Measurements from ENCODE around the gene PRDM16.

PRDM16 gene

DNA sequence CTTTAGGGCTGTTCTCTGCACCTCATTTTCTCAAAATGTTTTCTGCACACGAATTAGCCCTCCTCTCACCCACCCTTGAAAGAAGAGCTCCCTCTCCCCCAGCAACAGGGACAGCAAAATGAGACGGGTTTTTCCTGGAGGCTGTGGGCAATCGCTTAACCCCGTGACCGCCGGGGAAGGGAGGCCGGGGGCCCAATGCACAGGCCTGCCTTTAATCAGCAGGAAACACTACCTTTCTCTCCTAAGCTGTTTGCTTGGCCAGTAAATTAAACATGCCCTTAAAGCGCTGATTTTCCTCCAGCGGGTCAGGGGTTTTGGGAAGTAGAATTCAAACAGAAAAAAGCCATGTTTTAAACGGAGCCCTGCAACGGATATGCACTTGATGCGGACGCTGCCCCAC lies 114.4 kb downstream of the PRDM16 start:
- DNase-seq (ENCODE audit: low read depth), result no peak

DNA sequence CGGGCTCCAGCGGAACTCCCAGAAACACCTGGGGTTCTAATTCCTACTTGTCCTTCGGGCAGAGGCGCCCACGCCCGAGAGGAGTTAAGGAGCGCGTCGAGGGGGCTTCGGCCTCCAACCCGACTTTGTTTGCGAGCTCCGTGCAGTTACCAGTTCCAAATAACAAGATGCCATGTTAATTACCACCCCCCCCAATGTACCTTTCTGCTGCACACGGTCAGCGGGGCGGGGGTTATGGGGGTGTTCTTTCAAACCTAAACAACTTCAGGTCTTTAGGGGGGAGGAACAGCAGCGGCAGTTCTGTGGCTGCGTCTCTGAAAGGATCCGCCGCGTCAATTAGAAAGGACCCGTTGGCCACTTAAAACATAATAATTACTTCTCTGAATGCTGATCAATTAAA lies 114.8 kb downstream of the PRDM16 start:
- DNase-seq (ENCODE audit: low read depth), result no peak

DNA sequence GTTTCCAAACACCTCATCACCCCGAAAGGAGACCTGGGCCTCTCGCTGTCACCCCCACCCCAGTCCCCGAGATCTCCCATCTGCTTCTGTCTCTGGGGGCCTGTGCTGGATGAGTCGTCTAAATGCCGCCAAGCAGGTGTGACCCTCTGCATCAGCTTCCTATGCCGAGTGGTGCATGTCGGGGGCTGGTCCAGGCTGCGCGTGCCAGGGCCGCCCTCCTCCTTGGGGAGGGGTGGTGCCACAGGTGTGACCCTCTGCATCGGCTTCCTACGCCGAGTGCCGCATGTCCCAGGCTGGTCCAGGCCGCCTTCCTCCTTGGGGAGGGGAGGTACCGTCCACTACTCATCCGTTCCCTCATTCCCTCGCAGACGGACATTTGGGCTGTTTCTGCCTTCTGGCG lies 115.7 kb downstream of the PRDM16 start:
- no peak for DNase-seq (ENCODE audit: low read depth)

DNA sequence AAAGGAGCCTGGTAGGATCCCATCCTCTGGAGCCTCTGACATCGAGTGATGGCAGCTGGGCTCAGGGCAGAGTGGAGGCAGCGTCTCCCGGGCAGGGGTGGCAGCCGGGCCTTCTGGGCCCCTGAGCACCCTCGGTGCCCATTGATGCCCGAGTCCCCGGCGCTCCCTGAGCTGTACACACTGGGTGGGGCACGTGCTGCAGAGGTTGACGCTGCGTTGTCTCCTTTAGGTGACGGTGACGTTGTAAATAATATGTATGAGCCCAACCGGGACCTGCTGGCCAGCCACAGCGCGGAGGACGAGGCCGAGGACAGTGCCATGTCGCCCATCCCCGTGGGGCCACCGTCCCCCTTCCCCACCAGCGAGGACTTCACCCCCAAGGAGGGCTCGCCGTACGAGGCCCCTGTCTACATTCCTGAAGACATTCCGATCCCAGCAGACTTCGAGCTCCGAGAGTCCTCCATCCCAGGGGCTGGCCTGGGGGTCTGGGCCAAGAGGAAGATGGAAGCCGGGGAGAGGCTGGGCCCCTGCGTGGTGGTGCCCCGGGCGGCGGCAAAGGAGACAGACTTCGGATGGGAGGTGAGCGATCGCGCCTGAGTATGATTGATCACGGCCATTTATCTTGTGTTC lies 117.0 kb downstream of the PRDM16 start:
- DNase-seq (ENCODE audit: low read depth), result no peak

DNA sequence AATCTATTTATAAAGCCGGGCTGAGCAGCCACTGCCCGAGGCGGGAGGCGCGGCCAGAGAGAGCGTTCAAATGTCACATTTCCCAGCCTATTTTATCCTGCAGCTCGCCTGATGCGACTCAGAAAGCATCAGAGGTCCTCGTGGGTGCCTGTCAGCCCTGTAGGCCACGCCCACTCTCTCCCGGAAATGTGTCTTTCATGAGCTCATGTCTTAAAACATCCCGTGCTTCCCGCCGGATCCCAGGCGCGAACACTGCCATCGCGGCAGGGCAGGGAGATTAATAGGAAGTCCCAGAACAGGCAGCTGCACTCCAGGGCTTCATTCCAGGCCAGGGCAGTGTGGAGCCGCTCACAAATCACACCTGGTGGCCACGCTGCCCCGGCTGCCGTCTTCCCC lies 117.5 kb downstream of the PRDM16 start:
- DNase-seq (ENCODE audit: low read depth), result peak; percentile 30

DNA sequence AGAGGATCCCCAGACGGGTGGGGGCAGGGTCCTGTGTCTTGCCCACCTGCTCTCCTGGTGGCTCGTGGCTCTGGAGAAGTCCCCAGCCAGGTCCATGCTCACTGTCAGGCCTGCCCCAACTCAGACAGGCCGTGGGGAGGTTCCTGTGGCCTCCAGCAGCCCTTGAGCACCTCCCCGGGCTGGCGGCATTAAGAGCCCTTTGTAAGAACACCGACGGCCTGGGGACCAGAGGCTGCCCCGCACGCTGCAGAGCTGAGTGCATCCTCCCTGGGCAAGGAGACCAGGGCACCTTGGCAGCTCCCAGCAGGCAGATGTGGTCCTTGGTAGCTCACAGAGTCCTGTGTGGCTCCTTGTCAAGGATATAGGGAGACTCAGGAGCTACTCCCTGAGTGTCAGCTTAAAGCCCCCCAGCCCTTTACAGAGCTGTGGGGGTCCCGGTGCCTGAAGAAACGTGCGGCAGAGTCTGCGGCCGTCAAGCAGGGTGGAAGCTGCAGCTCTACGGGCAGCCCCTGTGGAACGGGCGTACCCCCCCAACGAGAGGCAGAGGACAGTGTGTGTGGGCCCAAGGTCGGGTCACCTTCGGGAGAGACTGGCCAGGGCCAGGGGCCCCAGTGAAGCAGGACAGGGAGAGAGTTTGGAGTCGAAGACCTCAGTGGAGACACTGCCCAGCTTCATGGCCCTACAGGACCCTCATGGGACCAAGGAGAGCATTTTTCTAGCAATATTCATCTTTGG lies 118.6 kb downstream of the PRDM16 start:
- DNase-seq (ENCODE audit: low read depth), result no peak

DNA sequence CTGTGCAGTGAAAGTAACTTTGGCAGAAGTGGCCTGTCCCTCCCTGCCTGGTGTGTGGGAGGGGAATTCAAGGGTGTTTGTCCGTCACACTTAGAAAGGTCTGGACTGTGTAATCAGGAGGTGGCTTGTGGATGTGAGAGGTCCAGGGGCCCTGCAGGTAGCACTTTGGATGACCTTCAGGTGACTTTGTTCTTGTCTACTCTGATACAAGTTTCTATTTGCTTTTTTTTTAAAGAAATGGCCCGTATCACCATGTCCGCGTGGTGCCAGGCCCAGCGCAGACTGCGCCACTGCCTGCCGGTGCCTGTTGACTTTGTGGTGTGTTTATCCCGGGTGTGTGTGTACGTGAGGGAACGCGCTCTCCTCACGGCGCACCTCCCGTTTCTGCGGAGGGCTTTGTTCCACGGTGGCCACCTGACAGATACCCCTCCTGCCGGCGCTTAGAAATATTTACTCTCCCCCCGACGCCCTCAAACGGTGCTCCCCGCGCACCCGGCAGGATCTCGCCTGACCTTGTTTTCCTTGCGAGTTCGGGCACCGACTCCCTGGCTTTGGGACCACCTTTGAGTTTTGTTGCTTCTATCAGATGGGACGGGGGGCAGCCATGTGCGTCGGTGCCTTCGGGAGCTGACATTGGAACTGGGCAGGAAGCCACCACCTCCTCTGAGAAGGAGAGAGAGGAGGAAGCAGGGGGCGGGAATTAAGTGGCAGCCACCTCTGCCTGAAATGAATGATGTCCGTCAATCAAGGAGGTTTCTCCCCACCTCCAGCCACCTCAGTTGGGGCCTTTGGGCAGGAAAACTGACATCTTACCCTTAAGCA lies 119.4 kb downstream of the PRDM16 start:
- DNase-seq (ENCODE audit: low read depth), result no peak

DNA sequence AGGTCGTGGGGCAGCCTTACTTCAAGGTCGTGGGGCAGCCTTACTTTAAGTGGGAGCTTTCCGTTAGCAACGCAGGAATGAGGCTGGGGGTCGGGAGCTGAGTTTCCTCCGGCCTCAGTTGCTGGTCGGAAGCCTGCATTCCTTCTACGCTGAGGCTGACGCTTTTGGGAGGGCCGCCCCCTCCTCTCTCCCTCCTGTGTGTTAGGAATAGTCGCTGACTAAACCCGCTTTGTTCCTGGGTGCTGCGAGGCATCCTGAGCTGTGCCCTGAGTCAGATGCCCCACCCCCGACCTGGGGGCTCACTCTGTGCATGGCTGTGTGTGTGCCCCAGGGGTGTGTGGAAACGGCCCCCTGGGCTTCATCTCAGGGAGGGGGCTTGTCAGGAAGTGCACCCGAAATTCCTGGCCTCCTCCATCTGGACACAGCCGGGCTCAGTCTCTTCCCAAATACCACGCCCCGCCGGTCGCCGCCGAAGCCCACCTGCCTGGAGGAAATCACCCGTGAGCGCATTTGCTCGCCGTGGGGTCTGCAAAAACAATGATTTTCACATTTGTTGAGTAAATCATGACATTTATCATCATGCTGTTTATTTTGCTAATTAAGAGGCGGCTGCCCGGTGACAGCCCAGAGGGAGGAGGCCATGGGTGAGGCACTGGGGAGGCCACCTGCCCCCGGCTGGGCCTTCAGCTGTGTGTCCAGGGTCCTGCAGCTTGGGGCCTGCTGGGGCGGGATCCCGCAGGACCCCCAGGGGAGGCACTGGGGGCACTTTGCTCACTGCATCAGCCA lies 121.4 kb downstream of the PRDM16 start:
- no peak for DNase-seq (ENCODE audit: low read depth)

DNA sequence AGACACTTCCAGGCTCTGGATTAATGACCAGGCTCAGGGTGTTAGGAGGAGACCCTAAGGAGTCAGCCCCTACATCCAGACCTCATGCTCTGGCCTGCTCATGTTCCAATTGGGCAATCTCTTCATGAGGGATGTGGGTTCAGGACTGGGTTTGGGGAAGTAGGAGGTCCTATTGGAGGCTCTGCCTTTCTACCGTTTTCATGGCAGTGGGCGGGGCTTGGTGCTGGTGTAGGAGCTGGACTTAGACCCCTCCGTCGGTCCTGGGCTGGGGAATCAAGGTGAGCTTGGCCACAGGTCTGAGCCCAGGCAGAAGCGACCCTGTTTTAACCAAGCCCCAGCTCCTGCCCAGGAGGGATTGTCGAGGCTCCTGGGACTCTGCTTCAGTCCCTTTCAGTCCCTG lies 123.4 kb downstream of the PRDM16 start:
- DNase-seq (ENCODE audit: low read depth), result no peak

DNA sequence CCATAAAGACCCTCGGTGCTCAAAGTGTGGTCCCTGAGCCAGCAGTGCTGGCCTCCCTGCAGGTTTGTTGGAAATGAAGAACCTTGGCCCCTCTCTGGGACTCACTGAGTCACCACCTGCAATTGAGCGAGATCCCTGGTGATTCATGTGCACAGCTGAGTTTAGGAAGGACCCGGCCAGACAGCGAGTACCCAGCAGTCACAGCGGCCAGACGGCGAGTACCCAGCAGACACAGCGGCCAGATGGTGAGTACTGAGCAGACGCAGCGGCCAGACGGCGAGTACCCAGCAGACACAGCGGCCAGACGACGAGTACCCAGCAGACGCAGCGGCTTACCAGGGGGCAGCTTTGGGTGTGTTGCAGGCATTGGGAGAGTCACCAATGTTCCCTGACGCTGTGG lies 123.8 kb downstream of the PRDM16 start:
- no peak for DNase-seq (ENCODE audit: low read depth)

DNA sequence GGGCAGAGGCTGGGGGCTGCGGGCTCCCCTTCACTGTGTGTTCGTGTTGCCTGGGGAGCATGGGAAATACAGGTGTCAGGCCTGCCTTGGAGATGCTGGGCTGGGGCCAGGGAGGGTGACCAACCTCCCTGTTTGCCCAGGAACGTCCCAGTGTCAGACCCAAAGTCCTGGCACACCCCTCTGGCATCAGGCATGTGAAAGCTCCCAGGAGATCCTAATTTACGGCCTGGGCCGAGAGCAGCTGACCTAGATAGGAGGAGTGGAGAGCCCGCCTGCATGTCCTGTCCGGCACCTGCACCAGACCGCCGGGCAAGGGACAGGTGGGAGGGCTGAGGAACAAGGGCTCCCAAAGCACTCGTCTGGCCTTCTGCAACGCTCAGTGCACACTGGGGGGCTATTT lies 124.8 kb downstream of the PRDM16 start:
- DNase-seq (ENCODE audit: low read depth), result no peak

DNA sequence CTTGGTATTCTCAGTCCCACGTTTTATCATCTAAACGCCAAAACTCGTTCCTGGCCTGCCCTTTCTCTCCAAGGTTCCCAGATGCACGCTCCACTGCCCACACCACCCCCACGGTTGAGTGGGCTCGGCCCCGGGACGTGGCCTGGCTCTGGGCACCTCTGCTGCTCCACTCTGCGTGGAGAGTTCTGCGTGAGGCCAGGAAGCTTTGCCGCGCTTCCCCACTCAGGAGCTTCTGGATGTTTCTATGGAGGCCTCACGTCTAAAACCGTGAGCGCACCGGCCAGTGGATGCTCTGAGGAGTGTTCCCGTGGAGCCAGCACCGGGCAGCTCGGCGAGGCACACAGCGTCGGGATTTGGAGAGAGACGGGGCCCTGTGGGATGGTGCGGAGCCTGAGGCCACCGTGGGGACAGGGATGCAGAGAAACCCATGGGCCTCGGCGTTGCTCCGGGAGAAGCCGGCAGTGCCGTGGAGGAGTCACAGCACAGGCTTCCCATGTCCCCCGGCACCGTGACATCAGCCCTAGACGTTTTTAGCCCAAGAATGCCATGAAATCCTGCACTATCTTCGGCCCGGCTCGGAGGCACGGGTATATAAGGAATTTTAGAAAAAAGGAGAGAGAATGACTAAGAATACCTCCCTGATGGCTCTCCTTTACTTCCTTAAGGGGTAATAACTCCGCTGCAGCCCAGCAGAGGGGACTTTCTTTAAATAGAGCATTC lies 125.9 kb downstream of the PRDM16 start:
- DNase-seq (ENCODE audit: low read depth), result no peak

DNA sequence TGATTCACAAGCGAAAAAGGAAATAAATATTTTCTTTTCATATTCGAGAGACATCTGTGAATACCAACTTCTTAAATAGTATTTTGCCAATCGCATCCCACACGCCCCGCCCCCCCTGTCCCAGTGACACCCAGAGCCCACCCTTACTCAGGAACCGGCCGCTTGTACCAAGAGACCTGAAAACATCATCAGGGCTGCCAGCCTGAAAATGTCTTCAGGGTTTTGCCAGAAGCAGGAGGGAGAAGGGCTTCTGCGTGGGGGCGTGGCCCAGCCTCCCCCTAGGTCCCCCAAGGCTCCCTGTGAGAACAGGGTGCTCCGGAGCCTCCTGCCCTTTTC lies 126.4 kb downstream of the PRDM16 start:
- no peak for DNase-seq (ENCODE audit: low read depth)

DNA sequence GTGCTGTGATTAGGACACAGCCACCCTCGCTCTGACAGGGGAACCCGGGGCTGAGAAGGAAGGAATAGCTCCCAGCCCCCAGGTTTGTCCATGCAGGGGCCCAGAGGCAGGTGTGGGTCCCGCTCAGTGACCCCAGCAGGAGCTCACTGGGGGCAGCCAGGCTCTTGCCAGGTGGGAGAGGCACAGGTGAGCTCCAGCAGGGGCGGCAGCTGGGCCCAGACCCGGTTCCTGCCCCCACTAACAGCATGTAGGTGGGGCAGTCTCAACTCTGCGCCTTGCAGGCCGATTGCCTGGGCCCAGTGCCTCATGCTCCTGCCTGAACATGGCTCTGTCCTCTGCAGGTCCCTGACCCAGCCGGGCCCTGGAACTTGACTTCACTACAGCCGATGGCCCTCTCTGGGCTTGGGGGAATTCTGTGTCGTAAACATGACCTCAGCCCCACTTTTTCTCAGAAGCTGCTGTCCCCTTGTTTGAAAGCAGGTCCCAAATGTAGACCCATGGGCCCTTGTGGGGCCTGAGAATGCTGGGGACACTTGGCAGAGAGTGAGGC lies 127.0 kb downstream of the PRDM16 start:
- DNase-seq (ENCODE audit: low read depth), result no peak

DNA sequence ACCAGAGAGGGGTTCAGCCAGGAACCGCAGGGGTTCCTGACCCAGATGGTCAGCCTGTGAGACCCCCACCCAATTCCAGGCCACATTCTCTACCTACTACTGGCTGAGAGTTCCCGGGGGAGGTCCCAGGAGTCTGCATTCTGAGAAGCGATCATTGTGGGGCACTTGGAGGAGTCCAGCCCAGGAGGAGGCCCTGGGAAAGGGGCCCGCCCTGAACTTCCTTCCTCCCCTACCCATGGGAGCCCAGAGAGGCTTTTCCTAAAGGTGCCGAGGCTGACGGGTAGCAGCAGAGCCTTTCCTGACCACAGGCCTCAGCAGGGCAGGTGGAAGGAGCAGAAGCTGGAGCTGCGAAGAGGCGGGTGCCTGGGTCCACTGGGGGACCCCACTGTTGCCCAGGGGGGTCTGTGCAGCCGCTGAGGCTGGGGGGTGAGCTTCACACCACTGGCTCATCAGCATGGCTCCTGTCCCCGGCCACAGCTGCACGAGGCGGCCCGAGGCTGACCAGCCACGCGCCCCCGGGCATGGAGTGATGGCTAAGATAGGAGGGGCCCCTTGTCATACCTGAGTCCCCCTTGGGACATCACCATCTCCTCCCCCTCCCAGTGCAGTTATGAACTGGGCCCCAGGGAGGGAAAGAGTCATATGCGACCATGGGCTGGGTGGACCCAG lies 127.7 kb downstream of the PRDM16 start:
- no peak for DNase-seq (ENCODE audit: low read depth)

DNA sequence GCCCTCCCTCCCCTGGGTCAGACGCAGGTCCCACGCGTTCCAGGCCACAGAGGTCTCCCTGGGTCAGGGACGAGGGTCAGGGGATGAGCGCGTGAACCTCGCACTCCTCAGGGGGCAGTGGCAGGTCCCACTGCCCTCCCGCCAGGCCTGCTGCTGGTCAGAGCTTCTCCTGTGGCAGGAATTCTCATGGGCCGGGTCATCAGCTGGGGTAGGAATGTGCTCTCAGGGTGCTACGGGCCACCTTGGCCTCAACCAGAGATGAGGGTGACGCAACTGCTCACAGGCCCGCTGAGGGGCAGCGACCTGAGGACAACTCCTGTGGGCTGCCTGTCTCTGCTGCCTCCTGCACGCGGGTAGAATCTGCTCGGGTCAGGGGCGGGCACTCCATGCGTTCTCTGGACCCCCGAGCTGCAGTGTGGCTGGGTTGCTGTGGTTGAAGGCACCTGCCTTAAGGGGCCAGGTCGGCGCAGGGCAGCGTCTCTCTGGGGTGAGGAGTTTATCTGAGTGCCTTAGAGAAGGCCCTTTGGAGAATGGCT lies 128.8 kb downstream of the PRDM16 start:
- no peak for DNase-seq (ENCODE audit: low read depth)

DNA sequence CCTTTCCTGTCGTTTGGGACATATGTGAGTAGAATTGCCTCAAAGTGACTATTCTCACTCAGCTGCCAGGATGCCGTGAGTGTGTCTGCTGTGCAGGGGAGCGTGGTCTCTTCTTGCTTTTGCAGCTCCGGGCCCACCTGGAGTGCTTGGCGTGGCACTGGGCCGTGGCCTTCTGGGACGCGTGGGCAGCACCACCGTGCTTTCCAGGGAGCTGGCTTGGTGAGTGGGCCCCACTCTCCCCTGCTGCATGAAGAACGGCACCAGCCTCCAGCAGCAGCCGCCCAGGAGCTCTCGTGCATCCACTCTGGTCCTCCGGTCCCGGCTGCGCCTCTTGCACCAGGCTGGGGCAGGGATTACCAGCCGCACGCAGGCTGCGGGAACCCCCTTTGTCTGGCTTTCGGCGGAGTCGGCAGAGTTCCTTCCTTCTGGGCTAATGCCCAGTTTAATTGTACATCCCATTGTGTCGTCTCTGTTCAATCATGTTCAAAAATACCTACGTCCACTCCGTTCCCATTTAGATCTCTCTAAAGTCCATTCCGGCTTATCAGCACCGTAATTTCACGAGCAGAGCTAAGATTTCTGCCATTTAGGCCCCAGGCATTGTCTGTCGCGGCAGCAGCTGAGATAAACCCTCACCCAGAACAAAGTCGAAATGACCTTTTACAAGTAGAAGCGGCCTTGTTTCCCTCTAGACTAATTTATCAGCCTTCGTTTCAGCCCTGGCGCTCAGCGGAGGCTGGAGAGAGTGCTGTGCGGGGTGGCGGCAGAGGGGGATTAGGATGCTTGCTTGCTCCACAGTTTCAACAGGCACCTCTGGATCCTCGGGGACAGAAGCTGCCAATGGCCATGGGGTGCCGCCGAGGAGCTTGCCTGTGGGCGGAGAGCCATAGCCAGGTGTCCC lies 129.6 kb downstream of the PRDM16 start:
- no peak for DNase-seq (ENCODE audit: low read depth)

DNA sequence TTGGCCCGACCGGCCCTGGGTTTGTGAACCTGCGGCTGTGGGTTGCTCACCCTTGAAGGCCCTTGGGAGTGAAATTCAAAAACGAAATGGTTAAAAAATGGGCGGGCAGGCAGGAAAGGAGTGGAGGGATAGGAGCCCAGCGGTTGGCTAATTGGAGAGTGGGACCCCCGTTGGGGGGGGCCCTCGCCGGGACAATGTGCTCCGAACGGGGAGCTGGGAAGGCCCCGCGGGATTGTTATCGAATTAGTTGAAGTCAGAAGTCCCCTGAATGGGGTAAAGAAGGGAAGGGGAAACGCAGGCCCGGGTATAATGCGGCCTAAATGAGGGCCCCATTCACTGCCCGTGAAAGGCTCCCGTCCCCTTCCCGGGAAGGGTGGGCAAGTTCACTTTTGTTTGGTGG lies 135.7 kb downstream of the PRDM16 start:
- DNase-seq (ENCODE audit: low read depth), result no peak

DNA sequence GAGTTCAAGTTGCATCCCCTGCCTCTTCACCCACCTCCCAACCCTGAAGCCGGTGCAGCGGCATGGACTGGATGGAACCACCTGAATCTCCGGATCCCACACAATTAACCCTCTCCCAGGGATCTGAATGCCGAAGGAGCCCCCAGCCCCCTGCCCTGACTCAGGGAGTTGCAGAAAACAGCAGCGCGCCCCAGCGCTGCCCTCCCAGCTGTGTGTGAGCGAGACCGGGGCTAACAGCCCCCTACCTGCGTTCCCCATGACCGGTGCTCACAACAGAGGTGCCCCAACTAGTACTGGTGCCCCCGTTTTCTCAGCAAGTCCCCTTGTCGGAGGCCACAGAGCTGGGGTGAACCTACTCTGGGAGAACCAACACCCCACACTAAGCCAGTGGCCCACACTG lies 136.8 kb downstream of the PRDM16 start:
- no peak for DNase-seq (ENCODE audit: low read depth)

DNA sequence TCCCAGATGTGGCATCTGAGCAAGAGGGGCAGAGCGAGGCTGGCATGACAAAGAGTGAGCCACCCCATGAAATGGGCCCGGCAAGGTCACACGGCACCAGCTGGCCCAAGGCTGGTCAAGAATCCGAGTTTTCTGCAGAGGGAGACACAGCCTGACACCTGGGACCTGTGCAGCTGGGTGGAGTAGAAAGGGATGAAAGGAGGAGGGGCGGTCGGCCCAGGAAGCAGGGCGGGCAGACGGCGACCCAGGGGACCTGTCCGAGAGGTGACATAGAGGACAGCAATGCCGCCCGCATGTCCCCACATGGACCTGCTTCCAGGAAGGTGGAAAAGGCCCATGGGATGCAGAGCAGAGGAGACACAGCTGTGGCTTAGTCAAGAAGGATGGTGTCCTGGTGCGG lies 137.7 kb downstream of the PRDM16 start:
- DNase-seq (ENCODE audit: low read depth), result no peak
